GM23338 (cell line): ENCODE measurements around the gene TMEM201. TPM values are rescaled to one million over a fixed set of nuclear protein-coding genes. Genes with fewer than 3 reads are reported as not detected.

Experiments
- ATAC-seq: fragments of 200-7000 bp; cut with Tn5 transposase; 3 replicates; pipeline ENCODE4 v1.9.1; 2020
- DNase-seq: peaks from one replicate; pipeline ENCODE4 v3.0.0-alpha.2; 2015; ENCODE audit warnings: low spot score
- H2AFZ ChIP-seq: fragments of 200-600 bp; sonication (generic); 2 replicates; pipeline ENCODE4 v1.8.0; 2016; ENCODE audit warnings: antibody characterized with exemption, mild to moderate bottlenecking, moderate library complexity
- H3F3A ChIP-seq: fragments of 200-600 bp; sonication (generic); replicated peaks from 2 replicates; pipeline ENCODE4 v1.8.0; 2017; ENCODE audit warnings: antibody characterized with exemption, mixed run types, low read depth
- H3K27ac ChIP-seq: fragments of 200-600 bp; sonication (generic); 2 replicates; pipeline ENCODE4 v1.6.1; 2016; ENCODE audit warnings: low read depth
- H3K27me3 ChIP-seq: fragments of 200-600 bp; sonication (generic); 2 replicates; pipeline ENCODE4 v1.8.0; 2016; ENCODE audit warnings: mild to moderate bottlenecking, mixed run types, moderate library complexity; ENCODE audit not compliant: insufficient read depth
- H3K36me3 ChIP-seq: fragments of 200-600 bp; sonication (generic); 2 replicates; pipeline ENCODE4 v1.8.0; 2016; ENCODE audit warnings: mild to moderate bottlenecking; ENCODE audit not compliant: insufficient read depth
- H3K4me1 ChIP-seq: fragments of 200-600 bp; sonication (generic); 2 replicates; pipeline ENCODE4 v1.8.0; 2016; ENCODE audit warnings: mild to moderate bottlenecking, moderate library complexity; ENCODE audit not compliant: insufficient read depth
- H3K4me2 ChIP-seq: fragments of 200-600 bp; sonication (generic); 2 replicates; pipeline ENCODE4 v1.7.1; 2017; ENCODE audit warnings: mixed run types
- H3K4me3 ChIP-seq: fragments of 200-600 bp; sonication (generic); 2 replicates; pipeline ENCODE4 v1.6.1; 2016; ENCODE audit warnings: mixed run types
- H3K79me2 ChIP-seq: fragments of 200-600 bp; sonication (generic); replicated peaks from 2 replicates; pipeline ENCODE4 v1.8.0; 2017; ENCODE audit warnings: mild to moderate bottlenecking; ENCODE audit not compliant: insufficient read depth
- H3K9me2 ChIP-seq: fragments of 200-600 bp; sonication (generic); 2 replicates; pipeline ENCODE4 v1.8.0; 2017; ENCODE audit not compliant: insufficient read depth
- H4K20me1 ChIP-seq: fragments of 200-600 bp; sonication (generic); replicated peaks from 2 replicates; pipeline ENCODE4 v1.8.0; 2017; ENCODE audit warnings: mild to moderate bottlenecking; ENCODE audit not compliant: insufficient read depth
- H3K27ac Mint-ChIP-seq: 2 replicates; pipeline ENCODE4 v1.8.0; 2020; ENCODE audit warnings: inconsistent platforms, mild to moderate bottlenecking, moderate library complexity, mixed read lengths
- H3K27me3 Mint-ChIP-seq: 3 replicates; pipeline ENCODE4 v1.8.0; 2022; ENCODE audit warnings: low read depth, mild to moderate bottlenecking, moderate library complexity, mixed read lengths, inconsistent platforms; ENCODE audit not compliant: insufficient read depth, poor library complexity
- H3K36me3 Mint-ChIP-seq: 3 replicates; pipeline ENCODE4 v1.8.0; 2021; ENCODE audit warnings: low read depth, mild to moderate bottlenecking, inconsistent platforms, moderate library complexity, mixed read lengths
- H3K4me1 Mint-ChIP-seq: 3 replicates; pipeline ENCODE4 v1.8.0; 2020; ENCODE audit warnings: mild to moderate bottlenecking, inconsistent platforms, mixed read lengths
- H3K4me3 Mint-ChIP-seq: 3 replicates; pipeline ENCODE4 v1.8.0; 2021; ENCODE audit warnings: moderate library complexity, mild to moderate bottlenecking, inconsistent platforms, mixed read lengths
- H3K9me3 Mint-ChIP-seq: 3 replicates; pipeline ENCODE4 v1.8.0; 2020; ENCODE audit warnings: moderate library complexity, mild to moderate bottlenecking, inconsistent platforms, mixed read lengths
- EZH2 ChIP-seq: fragments of 200-600 bp; sonication (generic); IDR thresholded peaks from one replicate; pipeline ENCODE4 v1.8.0; 2017; ENCODE audit warnings: antibody characterized with exemption, mild to moderate bottlenecking, low read depth; ENCODE audit not compliant: unreplicated experiment
- EZH2phosphoT487 ChIP-seq: fragments of 200-600 bp; sonication (generic); IDR thresholded peaks from one replicate; pipeline ENCODE4 v1.8.1; 2018; ENCODE audit warnings: antibody characterized with exemption; ENCODE audit not compliant: unreplicated experiment
- JUNB ChIP-seq: IDR thresholded peaks from one replicate; pipeline ENCODE4 v1.6.1; 2016; ENCODE audit warnings: antibody characterized with exemption; ENCODE audit not compliant: unreplicated experiment
- POLR2AphosphoS5 ChIP-seq: IDR thresholded peaks from 2 replicates; pipeline ENCODE4 v1.6.1; 2016; ENCODE audit warnings: antibody characterized with exemption, low read depth
- REST ChIP-seq: IDR thresholded peaks from one replicate; pipeline ENCODE4 v1.6.1; 2018; ENCODE audit warnings: antibody characterized with exemption; ENCODE audit not compliant: unreplicated experiment
- STAT1 ChIP-seq: IDR thresholded peaks from one replicate; pipeline ENCODE4 v1.6.1; 2016; ENCODE audit warnings: antibody characterized with exemption; ENCODE audit not compliant: unreplicated experiment
- ZNF114 ChIP-seq: fragments of 250-450 bp; sonication (Bioruptor Pico); IDR thresholded peaks from 2 replicates; pipeline ENCODE4 v1.5.0; 2020; ENCODE audit warnings: mild to moderate bottlenecking, moderate library complexity
- ZNF331 ChIP-seq: fragments of 250-450 bp; sonication (Bioruptor Pico); IDR thresholded peaks from 2 replicates; pipeline ENCODE4 v1.5.0; 2020; ENCODE audit warnings: low read depth, mild to moderate bottlenecking, moderate library complexity
- polyA plus RNA-seq: library from polyadenylated mRNA; unstranded; fragments of >200 nt; fragmentation: Nextera tagmentation; extraction: Ambion mirVana; gene quantifications from 2 replicates; pipeline ENCODE4 v1.2.1, GENCODE V29; 2016
- total RNA-seq: library from RNA; depleted of rRNA; stranded (reverse); fragments of >200 nt; shearing (Covaris generic); gene quantifications from 2 replicates; pipeline ENCODE4 v1.2.3, GENCODE V29; 2014
- TF ChIP-seq, protein P1 (sequence below), 2 experiments: fragments of 200-600 bp in 1 of 2; sonication (generic) in 1 of 2; conservative IDR thresholded peaks; 2 replicates each; pipeline versions ENCODE4 v1.5.1 to v1.6.1; 2016 to 2017; ENCODE audit warnings: antibody characterized with exemption in 2 of 2, low read depth in 2 of 2, mild to moderate bottlenecking in 2 of 2, moderate library complexity in 1 of 2
- TF ChIP-seq, protein P2 (sequence below): IDR thresholded peaks from 2 replicates; pipeline ENCODE4 v1.6.1; 2016; ENCODE audit warnings: antibody characterized with exemption

TMEM201 gene
- total and polyA plus RNA-seq, 2 experiments from 2014 or later, result 11.6 to 27.2 TPM

- Mint-ChIP-seq H3K36me3 (peaks cover 28% of the 10 kb centered on the region), H3K4me1 (0 out of 3 replicates have a peak, but pooled peaks cover 2% of the 10 kb centered on the region), H3K27ac (no peak overlapping the region), H3K9me3 (no peaks in the 10 kb centered on the region; the same call in 2 of the 3 replicates), H3K4me3 (no peak overlapping the region), H3K27me3 (peaks cover 6% of the 10 kb centered on the region)
- H3K27me3 ChIP-seq, result no peaks in the 10 kb centered on the region
- H3K4me2 ChIP-seq, result no peak overlapping the region
- H3K27ac ChIP-seq, result no peak overlapping the region
- no peaks in the 10 kb centered on the region for H3F3A ChIP-seq
- no peaks in the 10 kb centered on the region; the same call in 1 of the 2 replicates for H3K79me2 ChIP-seq
- DNase-seq, result no peak
- no peak overlapping the region for H2AFZ ChIP-seq
- no peaks in the 10 kb centered on the region for H3K9me2 ChIP-seq
- no peak overlapping the region for H3K4me3 ChIP-seq
- H4K20me1 ChIP-seq, result peaks cover 6% of the 10 kb centered on the region; the same call in 1 of the 2 replicates
- no peaks in the 10 kb centered on the region for H3K4me1 ChIP-seq
- ATAC-seq, result no peak
- peaks cover 10% of the 10 kb centered on the region; the same call in 1 of the 2 replicates for H3K36me3 ChIP-seq
- TF ChIP-seq ZNF114 (CRISPR knock-in tag) (no peak), STAT1 (no peak), EZH2 (no peak)
Measured at GRCh38 chr1:9600861-9601834, 12.4 kb downstream of the TMEM201 start.

GRCh38 chr1:9601942-9602793 is 13.5 kb downstream of the TMEM201 start:
- Mint-ChIP-seq H3K4me1 (0 out of 3 replicates have a peak, but pooled peaks cover 2% of the 10 kb centered on the region), H3K27ac (no peak overlapping the region), H3K27me3 (peaks cover 6% of the 10 kb centered on the region), H3K4me3 (no peak overlapping the region), H3K36me3 (peaks cover 28% of the 10 kb centered on the region), H3K9me3 (no peaks in the 10 kb centered on the region; the same call in 2 of the 3 replicates)
- Histone ChIP-seq H4K20me1 (peaks cover 4% of the 10 kb centered on the region; the same call in 1 of the 2 replicates), H3K27ac (no peak overlapping the region), H3F3A (no peaks in the 10 kb centered on the region), H3K4me1 (no peaks in the 10 kb centered on the region), H3K27me3 (no peaks in the 10 kb centered on the region), H3K36me3 (peaks cover 10% of the 10 kb centered on the region; the same call in 1 of the 2 replicates), H3K4me3 (no peak overlapping the region), H3K4me2 (no peak overlapping the region), H3K9me2 (no peaks in the 10 kb centered on the region), H3K79me2 (no peaks in the 10 kb centered on the region), H2AFZ (no peak overlapping the region)
- ATAC-seq (no peak), DNase-seq (no peak)
- TF ChIP-seq REST (no peak), EZH2 (no peak), EZH2phosphoT487 (no peak), ZNF114 (CRISPR knock-in tag) (no peak), ZNF331 (no peak), JUNB (no peak), POLR2AphosphoS5 (no peak)
- TF ChIP-seq, protein P1, sequence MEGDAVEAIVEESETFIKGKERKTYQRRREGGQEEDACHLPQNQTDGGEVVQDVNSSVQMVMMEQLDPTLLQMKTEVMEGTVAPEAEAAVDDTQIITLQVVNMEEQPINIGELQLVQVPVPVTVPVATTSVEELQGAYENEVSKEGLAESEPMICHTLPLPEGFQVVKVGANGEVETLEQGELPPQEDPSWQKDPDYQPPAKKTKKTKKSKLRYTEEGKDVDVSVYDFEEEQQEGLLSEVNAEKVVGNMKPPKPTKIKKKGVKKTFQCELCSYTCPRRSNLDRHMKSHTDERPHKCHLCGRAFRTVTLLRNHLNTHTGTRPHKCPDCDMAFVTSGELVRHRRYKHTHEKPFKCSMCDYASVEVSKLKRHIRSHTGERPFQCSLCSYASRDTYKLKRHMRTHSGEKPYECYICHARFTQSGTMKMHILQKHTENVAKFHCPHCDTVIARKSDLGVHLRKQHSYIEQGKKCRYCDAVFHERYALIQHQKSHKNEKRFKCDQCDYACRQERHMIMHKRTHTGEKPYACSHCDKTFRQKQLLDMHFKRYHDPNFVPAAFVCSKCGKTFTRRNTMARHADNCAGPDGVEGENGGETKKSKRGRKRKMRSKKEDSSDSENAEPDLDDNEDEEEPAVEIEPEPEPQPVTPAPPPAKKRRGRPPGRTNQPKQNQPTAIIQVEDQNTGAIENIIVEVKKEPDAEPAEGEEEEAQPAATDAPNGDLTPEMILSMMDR (conservative IDR thresholded peaks at IDR 0.05; ENCODE audit: low read depth in 2 of 2), result no peak
- TF ChIP-seq, protein P2, sequence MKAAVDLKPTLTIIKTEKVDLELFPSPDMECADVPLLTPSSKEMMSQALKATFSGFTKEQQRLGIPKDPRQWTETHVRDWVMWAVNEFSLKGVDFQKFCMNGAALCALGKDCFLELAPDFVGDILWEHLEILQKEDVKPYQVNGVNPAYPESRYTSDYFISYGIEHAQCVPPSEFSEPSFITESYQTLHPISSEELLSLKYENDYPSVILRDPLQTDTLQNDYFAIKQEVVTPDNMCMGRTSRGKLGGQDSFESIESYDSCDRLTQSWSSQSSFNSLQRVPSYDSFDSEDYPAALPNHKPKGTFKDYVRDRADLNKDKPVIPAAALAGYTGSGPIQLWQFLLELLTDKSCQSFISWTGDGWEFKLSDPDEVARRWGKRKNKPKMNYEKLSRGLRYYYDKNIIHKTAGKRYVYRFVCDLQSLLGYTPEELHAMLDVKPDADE, result no peak
